Endodermal cell (in vitro differentiated cells): ENCODE data around the gene GPER1. TPM values are rescaled to one million over a fixed set of nuclear protein-coding genes. Genes with fewer than 3 reads are reported as not detected.
A peak's percentile ranks its signal among the peaks of the same experiment; 100 is the strongest.

ENCODE experiments used
- DNase-seq: peaks from one replicate; pipeline ENCODE4 v3.0.0-alpha.2; 2017
- H3K27ac ChIP-seq: 2 replicates; pipeline ENCODE4 v1.5.1; 2013; ENCODE audit warnings: mild to moderate bottlenecking, low read depth, low read length, moderate library complexity
- H3K27me3 ChIP-seq: 2 replicates; pipeline ENCODE4 v1.6.1; 2013; ENCODE audit warnings: mild to moderate bottlenecking, low read length, moderate library complexity; ENCODE audit not compliant: insufficient read depth, control insufficient read depth, poor library complexity, severe bottlenecking
- H3K36me3 ChIP-seq: 2 replicates; pipeline ENCODE4 v1.7.0; 2013; ENCODE audit warnings: mild to moderate bottlenecking, low read length, moderate library complexity; ENCODE audit not compliant: control insufficient read depth, insufficient read depth
- H3K4me1 ChIP-seq: one replicate; pipeline ENCODE4 v1.7.0; 2013; ENCODE audit warnings: low read length; ENCODE audit not compliant: control insufficient read depth, insufficient read depth
- H3K4me3 ChIP-seq: 2 replicates; pipeline ENCODE4 v1.5.1; 2013; ENCODE audit warnings: mild to moderate bottlenecking, low read length, moderate library complexity
- H3K9ac ChIP-seq: 2 replicates; pipeline ENCODE4 v1.6.1; 2013; ENCODE audit warnings: mild to moderate bottlenecking, low read length, moderate library complexity; ENCODE audit not compliant: poor library complexity, severe bottlenecking; ENCODE audit errors: extremely low read depth
- H3K9me3 ChIP-seq: 2 replicates; pipeline ENCODE4 v1.6.1; 2013; ENCODE audit warnings: mild to moderate bottlenecking, low read length, moderate library complexity; ENCODE audit not compliant: control insufficient read depth
- H3K27ac Mint-ChIP-seq: 2 replicates; pipeline ENCODE4 v1.8.0; 2020; ENCODE audit warnings: mixed read lengths
- H3K27me3 Mint-ChIP-seq: 2 replicates; pipeline ENCODE4 v1.8.0; 2021; ENCODE audit warnings: mild to moderate bottlenecking, mixed read lengths; ENCODE audit not compliant: insufficient read depth
- H3K36me3 Mint-ChIP-seq: 2 replicates; pipeline ENCODE4 v1.8.0; 2020; ENCODE audit warnings: low read depth, mixed read lengths
- H3K4me1 Mint-ChIP-seq: 2 replicates; pipeline ENCODE4 v1.8.0; 2020; ENCODE audit warnings: mixed read lengths
- H3K4me3 Mint-ChIP-seq: 2 replicates; pipeline ENCODE4 v1.8.0; 2020; ENCODE audit warnings: mild to moderate bottlenecking, moderate library complexity, mixed read lengths
- H3K9me3 Mint-ChIP-seq: 2 replicates; pipeline ENCODE4 v1.8.0; 2020; ENCODE audit warnings: mild to moderate bottlenecking, mixed read lengths
- WGBS, 2 experiments: methylation state at CpG; one replicate each; pipeline versions ENCODE4 v1.1.5 to v1.1.7; 2013; ENCODE audit warnings: missing lambda C conversion rate in 2 of 2, mixed read lengths in 1 of 2; ENCODE audit not compliant: insufficient coverage in 1 of 2, insufficient read length in 1 of 2; 5-methylcytosine and 5-hydroxymethylcytosine counted together
- total RNA-seq, 2 donors: library from RNA; stranded (reverse); fragmentation: NEBNext Ultra II Directional in 1 of 2; extraction: Animal tissue kit (Norgen Biotek cat#: 25700) in 1 of 2; gene quantifications; 2 replicates in 1 of 2; 3 replicates in 1 of 2; pipeline ENCODE4 v1.2.1, GENCODE V29; 2021
- TF ChIP-seq, protein P1 (sequence below): fragments of 200-600 bp; sonication (generic); conservative IDR thresholded peaks from 2 replicates; pipeline ENCODE4 v1.5.0; 2021; ENCODE audit warnings: antibody characterized with exemption, mild to moderate bottlenecking

Gene GPER1
- total RNA-seq, 2 donors from 2014 or later: 0.35 to 0.51 TPM

DNA sequence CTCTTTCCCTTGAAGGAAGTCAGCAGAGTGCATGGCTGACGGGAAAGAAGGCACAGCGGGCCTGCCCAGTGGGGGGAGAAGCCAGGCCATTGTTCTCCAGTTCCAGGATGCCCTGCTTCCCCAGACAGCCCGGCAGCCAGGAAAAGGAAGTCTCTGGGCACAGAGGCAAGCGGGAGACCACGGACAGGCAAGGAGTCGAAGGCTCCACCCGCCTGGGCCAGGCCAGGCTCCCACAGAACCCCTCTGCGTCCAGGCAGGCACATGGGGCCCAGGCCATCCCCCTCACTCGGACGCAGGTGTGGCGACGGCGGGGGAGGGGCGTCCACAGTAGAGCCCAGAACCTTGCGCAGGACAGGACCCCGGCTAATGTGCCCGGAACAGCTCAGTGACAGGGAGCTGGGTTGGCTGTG, 34.9 kb upstream of the GPER1 start:
- Mint-ChIP-seq H3K27me3 (no peaks in the 10 kb centered on the region), H3K9me3 (no peaks in the 10 kb centered on the region), H3K36me3 (no peaks in the 10 kb centered on the region), H3K4me1 (peaks cover 2% of the 10 kb centered on the region), H3K27ac (no peak overlapping the region), H3K4me3 (no peak overlapping the region)
- H3K4me3 ChIP-seq: no peak overlapping the region
- TF ChIP-seq, protein P1, sequence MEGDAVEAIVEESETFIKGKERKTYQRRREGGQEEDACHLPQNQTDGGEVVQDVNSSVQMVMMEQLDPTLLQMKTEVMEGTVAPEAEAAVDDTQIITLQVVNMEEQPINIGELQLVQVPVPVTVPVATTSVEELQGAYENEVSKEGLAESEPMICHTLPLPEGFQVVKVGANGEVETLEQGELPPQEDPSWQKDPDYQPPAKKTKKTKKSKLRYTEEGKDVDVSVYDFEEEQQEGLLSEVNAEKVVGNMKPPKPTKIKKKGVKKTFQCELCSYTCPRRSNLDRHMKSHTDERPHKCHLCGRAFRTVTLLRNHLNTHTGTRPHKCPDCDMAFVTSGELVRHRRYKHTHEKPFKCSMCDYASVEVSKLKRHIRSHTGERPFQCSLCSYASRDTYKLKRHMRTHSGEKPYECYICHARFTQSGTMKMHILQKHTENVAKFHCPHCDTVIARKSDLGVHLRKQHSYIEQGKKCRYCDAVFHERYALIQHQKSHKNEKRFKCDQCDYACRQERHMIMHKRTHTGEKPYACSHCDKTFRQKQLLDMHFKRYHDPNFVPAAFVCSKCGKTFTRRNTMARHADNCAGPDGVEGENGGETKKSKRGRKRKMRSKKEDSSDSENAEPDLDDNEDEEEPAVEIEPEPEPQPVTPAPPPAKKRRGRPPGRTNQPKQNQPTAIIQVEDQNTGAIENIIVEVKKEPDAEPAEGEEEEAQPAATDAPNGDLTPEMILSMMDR: no peak
- H3K27me3 ChIP-seq: no peaks in the 10 kb centered on the region
- 72 to 73% methylated on average over 13 to 17 of the region's 17 CpGs for WGBS, 2 experiments
- peaks cover 7% of the 10 kb centered on the region for H3K4me1 ChIP-seq
- H3K9me3 ChIP-seq: no peaks in the 10 kb centered on the region
- no peak overlapping the region for H3K9ac ChIP-seq
- peak overlapping the region; percentile 53 for H3K27ac ChIP-seq
- H3K36me3 ChIP-seq: no peaks in the 10 kb centered on the region
- DNase-seq: peak; percentile 80

DNA sequence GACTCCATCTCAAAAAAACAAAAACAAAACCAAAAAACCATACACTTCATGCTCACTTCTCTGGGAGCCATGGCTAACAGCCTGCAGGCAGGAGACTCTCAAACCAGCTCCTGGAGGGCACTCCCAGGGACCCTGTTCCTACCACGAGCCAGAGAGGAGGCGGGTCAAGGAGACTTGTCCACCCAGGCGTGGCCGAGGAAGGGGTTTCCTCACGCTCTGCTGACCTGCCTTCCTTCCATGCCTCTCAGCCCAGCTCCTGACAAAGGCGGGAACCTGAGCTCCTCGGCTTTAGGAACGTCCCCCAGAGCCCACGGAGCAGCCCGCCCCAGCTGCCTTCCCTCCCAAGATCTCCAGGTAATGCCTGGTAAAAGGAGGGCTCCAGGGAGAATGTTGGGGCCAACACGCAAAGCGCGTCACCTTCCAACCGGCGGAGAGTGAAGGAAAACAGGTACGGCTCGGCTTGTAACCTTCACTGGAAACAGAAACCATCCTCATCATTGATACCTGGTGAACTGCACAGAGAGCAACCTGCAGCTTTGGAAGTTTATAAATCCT, 34.0 kb upstream of the GPER1 start:
- peaks cover 7% of the 10 kb centered on the region for H3K4me1 ChIP-seq
- H3K9ac ChIP-seq: no peak overlapping the region
- peak overlapping the region; percentile 17 for H3K27ac ChIP-seq
- no peaks in the 10 kb centered on the region for H3K27me3 ChIP-seq
- no peak for DNase-seq
- no peaks in the 10 kb centered on the region for H3K36me3 ChIP-seq
- TF ChIP-seq, protein P1: no peak
- Mint-ChIP-seq H3K27me3 (no peaks in the 10 kb centered on the region), H3K9me3 (no peaks in the 10 kb centered on the region), H3K4me1 (peaks cover 2% of the 10 kb centered on the region), H3K27ac (peak overlapping the region; percentile 64), H3K36me3 (peaks cover 8% of the 10 kb centered on the region), H3K4me3 (no peak overlapping the region)
- H3K4me3 ChIP-seq: no peak overlapping the region
- WGBS, 2 experiments: 94 to 96% methylated on average over 13 to 17 of the region's 17 CpGs
- no peaks in the 10 kb centered on the region for H3K9me3 ChIP-seq

DNA sequence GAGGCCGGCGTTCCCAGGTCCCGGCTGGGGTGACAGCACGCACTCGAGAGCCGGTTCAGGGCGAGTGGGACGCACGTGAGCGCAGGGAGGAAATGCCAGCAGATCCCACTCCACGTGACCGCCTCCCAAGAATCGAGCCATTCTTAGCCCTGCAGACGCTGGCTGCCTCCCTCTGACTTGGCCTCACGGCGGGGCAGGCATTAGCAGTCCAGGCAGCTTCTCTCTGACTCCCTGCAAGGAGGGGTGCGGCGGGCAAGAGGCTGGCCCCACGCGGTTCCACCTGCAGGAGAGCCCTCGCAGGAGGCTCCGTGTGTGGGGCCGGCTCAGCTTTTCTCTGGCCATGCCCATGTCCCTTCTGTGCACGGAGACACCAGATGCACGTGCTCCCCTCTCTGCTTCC, 33.5 kb upstream of the GPER1 start:
- Histone ChIP-seq H3K9ac (no peak overlapping the region), H3K36me3 (no peaks in the 10 kb centered on the region), H3K9me3 (no peaks in the 10 kb centered on the region), H3K27ac (peak overlapping the region; percentile 32), H3K4me3 (no peak overlapping the region), H3K4me1 (peaks cover 7% of the 10 kb centered on the region), H3K27me3 (no peaks in the 10 kb centered on the region)
- Mint-ChIP-seq H3K4me3 (no peak overlapping the region), H3K27ac (no peak overlapping the region), H3K4me1 (peaks cover 2% of the 10 kb centered on the region), H3K9me3 (no peaks in the 10 kb centered on the region), H3K27me3 (no peaks in the 10 kb centered on the region), H3K36me3 (peaks cover 9% of the 10 kb centered on the region)
- TF ChIP-seq, protein P1: no peak
- no peak for DNase-seq
- WGBS, 2 experiments: 92% methylated on average over 24 to 25 of the region's 25 CpGs
